NB4 (cell line): ENCODE measurements around the gene ADI1.

Source experiments
- CTCF ChIP-seq: IDR thresholded peaks from one replicate; pipeline ENCODE4 v1.5.1; 2012; ENCODE audit warnings: low read depth, low read length
- MYC ChIP-seq: IDR thresholded peaks from 2 replicates; pipeline ENCODE4 v1.6.1; 2011; ENCODE audit warnings: low read depth, low read length
- POLR2A ChIP-seq: IDR thresholded peaks from 2 replicates; pipeline ENCODE4 v1.6.1; 2011; ENCODE audit warnings: mild to moderate bottlenecking; ENCODE audit not compliant: insufficient read length; ENCODE audit errors: extremely low read depth
- TF ChIP-seq, protein P1 (sequence below): IDR thresholded peaks from 2 replicates; pipeline ENCODE4 v1.6.1; 2011; ENCODE audit warnings: low read depth, low read length

DNA sequence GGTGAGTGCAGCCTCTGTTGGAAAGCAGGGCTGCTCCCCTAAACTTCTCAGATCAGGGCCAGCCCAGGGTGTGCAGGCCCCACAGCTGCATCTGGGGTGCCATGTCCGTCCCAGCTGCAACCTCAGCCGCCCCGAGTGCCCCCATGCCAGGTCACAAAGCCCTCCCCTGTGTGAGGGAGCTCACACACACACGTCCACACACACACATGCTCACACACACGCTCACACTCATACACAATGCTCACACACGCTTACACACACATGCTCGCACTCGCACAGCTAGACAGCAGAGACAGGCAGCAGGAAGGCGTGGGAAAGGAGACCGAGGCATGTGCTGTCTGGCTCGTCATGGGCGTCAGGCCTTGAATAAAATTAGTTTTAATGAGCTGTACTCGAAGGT, 55.4 kb downstream of the ADI1 start:
- TF ChIP-seq CTCF = no peak
- TF ChIP-seq POLR2A = no peak
- no peak for TF ChIP-seq MYC
- TF ChIP-seq, protein P1, sequence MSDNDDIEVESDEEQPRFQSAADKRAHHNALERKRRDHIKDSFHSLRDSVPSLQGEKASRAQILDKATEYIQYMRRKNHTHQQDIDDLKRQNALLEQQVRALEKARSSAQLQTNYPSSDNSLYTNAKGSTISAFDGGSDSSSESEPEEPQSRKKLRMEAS = no peak
